Vagina (tissue), 2 donors: ENCODE results near the gene CCDC88C.

Experiments used
- POLR2A ChIP-seq, 2 donors: fragments of 450-650 bp; IDR thresholded peaks; one replicate each; pipeline ENCODE4 v1.6.1; 2017; ENCODE audit warnings: antibody characterized with exemption in 2 of 2, mild to moderate bottlenecking in 2 of 2, moderate library complexity in 2 of 2
- POLR2AphosphoS5 ChIP-seq, 2 donors: sonication (generic); formaldehyde crosslinking; IDR thresholded peaks; one replicate each; pipeline ENCODE4 v1.9.0; 2017; ENCODE audit warnings: antibody characterized with exemption in 2 of 2, mild to moderate bottlenecking in 2 of 2, low read depth in 1 of 2; ENCODE audit not compliant: insufficient read depth in 1 of 2
- TF ChIP-seq, protein P1 (sequence below), 3 experiments: fragments of 450-650 bp in 2 of 3; fragments of 200-600 bp in 1 of 3; sonication (generic) in 1 of 3; IDR thresholded peaks; one replicate each; pipeline ENCODE4 v1.5.1; 2017 to 2019; ENCODE audit warnings: antibody characterized with exemption in 3 of 3, mild to moderate bottlenecking in 2 of 3, moderate library complexity in 2 of 3

DNA sequence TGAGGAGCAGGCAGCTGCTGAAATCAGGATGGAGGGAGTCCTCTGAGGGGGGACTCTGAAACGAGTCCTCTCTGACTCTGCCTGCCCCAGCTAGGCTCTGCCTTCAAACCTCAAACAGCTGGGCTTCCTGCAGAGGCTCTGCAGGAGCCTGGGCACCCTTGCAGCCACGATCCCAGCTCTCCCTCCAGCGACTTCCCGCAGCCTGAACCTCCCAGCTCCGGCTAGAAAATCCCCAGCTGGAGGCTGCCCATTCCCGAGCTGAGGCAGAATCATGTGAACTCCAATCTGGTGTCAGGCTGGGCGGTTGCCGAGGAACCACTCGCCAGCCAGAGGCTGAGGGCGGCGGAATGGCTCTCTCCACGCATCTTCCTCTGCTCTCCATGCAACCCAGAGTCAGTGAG is 173.1 kb downstream of the CCDC88C start, which contains the start of gene GPR68:
- TF ChIP-seq, protein P1, sequence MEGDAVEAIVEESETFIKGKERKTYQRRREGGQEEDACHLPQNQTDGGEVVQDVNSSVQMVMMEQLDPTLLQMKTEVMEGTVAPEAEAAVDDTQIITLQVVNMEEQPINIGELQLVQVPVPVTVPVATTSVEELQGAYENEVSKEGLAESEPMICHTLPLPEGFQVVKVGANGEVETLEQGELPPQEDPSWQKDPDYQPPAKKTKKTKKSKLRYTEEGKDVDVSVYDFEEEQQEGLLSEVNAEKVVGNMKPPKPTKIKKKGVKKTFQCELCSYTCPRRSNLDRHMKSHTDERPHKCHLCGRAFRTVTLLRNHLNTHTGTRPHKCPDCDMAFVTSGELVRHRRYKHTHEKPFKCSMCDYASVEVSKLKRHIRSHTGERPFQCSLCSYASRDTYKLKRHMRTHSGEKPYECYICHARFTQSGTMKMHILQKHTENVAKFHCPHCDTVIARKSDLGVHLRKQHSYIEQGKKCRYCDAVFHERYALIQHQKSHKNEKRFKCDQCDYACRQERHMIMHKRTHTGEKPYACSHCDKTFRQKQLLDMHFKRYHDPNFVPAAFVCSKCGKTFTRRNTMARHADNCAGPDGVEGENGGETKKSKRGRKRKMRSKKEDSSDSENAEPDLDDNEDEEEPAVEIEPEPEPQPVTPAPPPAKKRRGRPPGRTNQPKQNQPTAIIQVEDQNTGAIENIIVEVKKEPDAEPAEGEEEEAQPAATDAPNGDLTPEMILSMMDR (IDR thresholded peaks at IDR 0.05) = no peak
- TF ChIP-seq POLR2AphosphoS5 (IDR thresholded peaks at IDR 0.05; ENCODE audit: insufficient read depth in 1 of 2, low read depth in 1 of 2) = peak in 1 of 2 donors; percentile 14
- no peak for TF ChIP-seq POLR2A (IDR thresholded peaks at IDR 0.05)
